ENCODE data around the gene RPL19. TPM values are rescaled to one million over a fixed set of nuclear protein-coding genes. Genes with fewer than 3 reads are reported as not detected.
A peak's percentile ranks its signal among the peaks of the same experiment; 100 is the strongest.

Gene RPL19
- total RNA-seq, 1 experiment from 2014 or later = 2,153 TPM

- no peak for DNase-seq (ENCODE audit: low read depth)
Measured at GRCh38 chr17:39223907-39224777, 24.1 kb downstream of the RPL19 start.

- DNase-seq (ENCODE audit: low read depth) = no peak
Measured at GRCh38 chr17:39224778-39225307, 24.8 kb downstream of the RPL19 start.

- DNase-seq (ENCODE audit: low read depth) = no peak
Measured at GRCh38 chr17:39225308-39225958, 25.4 kb downstream of the RPL19 start, which contains the start of gene STAC2. STAC2 (minus strand) TSS chr17:39225945; CDS start chr17:39225502, 443 bp downstream.

- DNase-seq (ENCODE audit: low read depth) = peak; percentile 80
Measured at GRCh38 chr17:39225959-39226683, 26.0 kb downstream of the RPL19 start.

- no peak for DNase-seq (ENCODE audit: low read depth)
Measured at GRCh38 chr17:39227364-39227919, 27.4 kb downstream of the RPL19 start.

GRCh38 chr17:39229274-39229913 is 29.3 kb downstream of the RPL19 start:
- peak; percentile 66 for DNase-seq (ENCODE audit: low read depth)

GRCh38 chr17:39230361-39230760 is 30.3 kb downstream of the RPL19 start:
- no peak for DNase-seq (ENCODE audit: low read depth)

- no peak for DNase-seq (ENCODE audit: low read depth)
Measured at GRCh38 chr17:39231091-39231561, 31.0 kb downstream of the RPL19 start.

- DNase-seq (ENCODE audit: low read depth) = peak; percentile 48
Measured at GRCh38 chr17:39231591-39232551, 31.8 kb downstream of the RPL19 start.

GRCh38 chr17:39235555-39236449 is 35.7 kb downstream of the RPL19 start:
- DNase-seq (ENCODE audit: low read depth) = peak; percentile 62

GRCh38 chr17:39236450-39236927 is 36.4 kb downstream of the RPL19 start:
- DNase-seq (ENCODE audit: low read depth) = no peak

GRCh38 chr17:39236981-39237441 is 36.9 kb downstream of the RPL19 start:
- no peak for DNase-seq (ENCODE audit: low read depth)

- DNase-seq (ENCODE audit: low read depth) = no peak
Measured at GRCh38 chr17:39237586-39237985, 37.5 kb downstream of the RPL19 start.

GRCh38 chr17:39238311-39238972 is 38.4 kb downstream of the RPL19 start:
- peak; percentile 81 for DNase-seq (ENCODE audit: low read depth)

GRCh38 chr17:39239640-39240314 is 39.7 kb downstream of the RPL19 start:
- DNase-seq (ENCODE audit: low read depth) = peak; percentile 35

GRCh38 chr17:39240631-39241030 is 40.5 kb downstream of the RPL19 start:
- DNase-seq (ENCODE audit: low read depth) = no peak

- no peak for DNase-seq (ENCODE audit: low read depth)
Measured at GRCh38 chr17:39243155-39243554, 43.1 kb downstream of the RPL19 start.
